COLO668 (cell line): ENCODE results near the gene UBE2Q1.

ENCODE experiments used
- DNase-seq: peaks from one replicate; lab custom pipeline; 2025; ENCODE audit not compliant: unreplicated experiment; lab: John Stamatoyannopoulos, UW

Gene UBE2Q1

DNA sequence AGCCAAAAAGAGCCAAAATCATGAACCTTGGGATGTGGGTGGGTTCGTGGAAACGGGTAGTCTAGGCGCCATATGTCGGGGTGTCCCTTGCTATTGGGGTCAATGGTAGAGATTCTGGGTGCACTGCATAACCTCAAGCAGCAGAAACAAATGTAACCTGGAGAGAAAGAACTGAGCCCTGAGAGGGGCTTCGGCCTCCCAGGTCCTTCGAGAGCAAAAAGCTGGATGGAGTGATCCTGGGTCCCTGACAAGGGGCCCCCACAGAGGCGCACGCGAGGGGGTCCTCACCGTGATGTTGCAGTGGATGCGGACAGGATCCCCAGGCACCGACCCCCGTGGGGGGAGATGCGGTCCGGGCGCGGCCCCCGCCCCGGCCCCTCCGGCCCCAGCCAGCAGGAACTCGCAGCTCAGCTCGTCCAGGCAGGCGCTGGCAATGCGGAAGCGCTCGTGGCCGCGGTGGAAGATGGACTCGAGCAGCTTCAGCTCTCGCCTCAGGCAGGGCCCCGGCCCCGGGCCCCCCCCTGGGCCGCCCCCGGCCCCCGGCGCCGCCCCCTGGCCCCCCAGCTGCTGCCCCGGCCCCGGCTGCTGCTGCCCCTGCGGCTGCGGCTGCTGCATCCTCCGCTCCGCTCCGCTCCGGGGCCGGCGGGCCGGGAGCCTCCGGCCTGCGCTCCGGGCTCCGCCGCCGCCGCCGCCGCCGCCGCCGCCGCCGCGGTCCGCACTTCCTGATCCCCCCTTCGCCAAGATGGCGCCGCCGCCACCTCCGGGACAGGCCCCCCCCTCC, at the start of gene UBE2Q1:
Gene UBE2Q1 (minus strand): TSS at position 724 of the 781 bp plus-strand sequence. CDS start 109 bp downstream, at position 615.
- peak; percentile 68 for DNase-seq

DNA sequence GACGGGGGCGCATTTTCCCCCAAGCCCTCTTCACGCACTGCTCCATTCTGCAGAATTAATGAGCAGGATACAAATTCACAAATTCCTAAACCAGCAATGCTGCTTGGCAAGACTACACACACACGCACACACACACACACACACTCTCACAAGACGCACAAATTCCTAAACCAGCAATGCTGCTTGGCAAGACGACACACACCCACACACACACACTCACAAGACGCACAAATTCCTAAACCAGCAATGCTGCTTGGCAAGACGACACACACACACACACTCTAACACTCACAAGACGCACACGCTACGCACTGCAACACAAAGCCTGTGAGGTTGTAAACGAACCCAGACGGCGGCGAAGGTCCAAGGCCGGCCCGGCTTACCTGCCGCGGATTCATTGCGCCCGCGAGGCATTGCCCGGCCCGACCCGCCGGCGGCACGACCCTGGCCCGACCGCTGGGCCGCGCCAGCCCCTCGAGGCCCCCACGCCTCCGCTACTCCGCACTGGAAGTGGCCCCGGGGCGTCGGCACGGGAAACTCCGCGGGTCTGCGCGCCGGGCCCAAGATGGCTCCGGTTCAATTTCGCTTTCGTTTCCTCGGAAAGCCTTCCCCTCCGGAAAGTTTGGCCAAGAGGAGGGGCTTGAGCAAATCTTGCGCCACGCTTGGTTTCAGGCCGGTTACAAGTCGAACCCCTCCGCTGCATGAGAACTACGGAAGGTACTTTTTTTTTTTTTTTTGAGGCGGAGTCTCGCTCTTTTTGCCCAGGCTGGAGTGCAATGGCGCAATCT, 49.3 kb upstream of the UBE2Q1 start, which contains the start of gene ADAR:
Gene ADAR (minus strand): TSS at position 578 of the 788 bp plus-strand sequence. CDS start 180 bp downstream, at position 398.
- peak; percentile 76 for DNase-seq

DNA sequence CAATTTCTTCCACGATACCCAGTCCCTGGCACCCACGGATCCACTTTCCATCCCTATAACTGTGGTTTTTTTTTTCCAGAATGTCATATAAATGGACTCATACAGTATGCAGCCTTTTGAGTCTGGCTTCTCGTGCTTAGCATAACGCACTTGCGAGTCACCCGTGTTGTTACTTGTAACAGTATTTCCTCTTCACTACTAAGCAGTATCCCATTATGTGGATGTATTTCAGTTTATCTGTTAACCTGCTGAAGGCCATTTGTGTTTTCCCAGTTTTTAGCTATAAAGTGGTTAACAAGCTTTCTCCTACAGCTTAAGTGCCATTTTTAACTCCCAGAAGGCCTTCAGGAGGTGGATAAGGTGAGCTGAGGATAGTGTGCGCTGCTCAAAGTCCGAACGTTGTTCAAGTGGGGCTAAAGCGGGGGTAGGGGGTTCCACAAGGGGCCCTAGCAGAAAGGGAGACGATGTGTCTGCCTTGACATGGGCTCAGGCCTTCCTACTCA, 48.7 kb upstream of the UBE2Q1 start:
- DNase-seq: peak; percentile 33

DNA sequence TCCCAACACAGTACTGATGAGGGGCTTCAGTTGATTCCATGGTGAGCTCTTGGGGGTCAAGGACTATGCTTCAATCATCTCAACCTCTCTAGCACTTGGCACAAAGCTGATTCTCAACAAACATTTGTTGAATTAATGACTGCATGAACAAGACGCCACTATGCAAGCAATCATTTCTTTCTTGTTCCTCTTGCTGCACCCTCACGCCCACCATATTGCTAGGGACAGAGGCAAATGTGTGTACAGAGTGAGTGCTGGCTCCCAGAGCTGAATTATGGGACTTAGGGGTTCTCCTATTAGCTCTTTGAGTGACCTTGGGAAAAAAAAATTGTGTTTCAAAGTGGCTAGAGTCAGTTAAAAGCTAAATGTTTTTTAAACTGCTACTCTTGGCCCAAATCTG, 47.1 kb upstream of the UBE2Q1 start:
- DNase-seq: no peak

DNA sequence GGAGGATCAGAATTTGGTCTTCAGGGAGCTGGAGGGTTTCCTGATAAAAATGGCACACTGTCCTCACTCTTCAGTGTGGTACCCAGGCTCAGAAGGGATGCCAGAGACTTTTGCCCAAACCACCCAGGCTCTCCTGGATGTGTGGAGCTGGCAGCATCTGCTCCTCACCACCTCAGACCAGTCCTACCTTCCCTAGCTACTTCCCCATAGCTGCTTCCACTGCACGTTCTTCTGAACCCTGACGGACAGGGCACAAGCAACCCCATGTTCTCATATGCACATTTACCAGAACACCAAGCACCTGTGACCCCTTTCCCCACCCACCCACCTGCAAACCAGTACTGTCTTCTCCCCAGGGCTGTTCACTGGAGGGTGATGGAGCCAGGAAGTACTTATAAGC, 44.9 kb upstream of the UBE2Q1 start:
- no peak for DNase-seq

DNA sequence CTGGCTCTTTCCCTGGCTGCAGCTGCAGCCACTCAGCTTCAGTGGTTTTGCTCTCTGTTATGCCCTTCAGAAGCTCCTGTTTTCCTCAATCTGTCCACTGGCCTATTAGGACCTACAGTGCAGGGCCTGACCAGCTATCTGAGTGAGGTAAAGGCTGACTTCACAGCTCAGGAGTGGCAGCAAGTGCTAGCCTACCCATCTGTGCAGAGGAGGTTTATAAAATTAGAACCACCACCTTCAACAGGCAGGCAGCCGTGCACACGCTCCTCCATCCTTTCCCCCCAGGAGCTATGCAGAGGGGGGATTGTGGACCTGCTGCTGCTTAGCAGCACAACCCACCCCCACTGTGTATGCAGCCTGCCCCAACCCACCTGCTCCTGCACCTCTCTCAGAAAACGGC, 41.2 kb upstream of the UBE2Q1 start:
- no peak for DNase-seq

DNA sequence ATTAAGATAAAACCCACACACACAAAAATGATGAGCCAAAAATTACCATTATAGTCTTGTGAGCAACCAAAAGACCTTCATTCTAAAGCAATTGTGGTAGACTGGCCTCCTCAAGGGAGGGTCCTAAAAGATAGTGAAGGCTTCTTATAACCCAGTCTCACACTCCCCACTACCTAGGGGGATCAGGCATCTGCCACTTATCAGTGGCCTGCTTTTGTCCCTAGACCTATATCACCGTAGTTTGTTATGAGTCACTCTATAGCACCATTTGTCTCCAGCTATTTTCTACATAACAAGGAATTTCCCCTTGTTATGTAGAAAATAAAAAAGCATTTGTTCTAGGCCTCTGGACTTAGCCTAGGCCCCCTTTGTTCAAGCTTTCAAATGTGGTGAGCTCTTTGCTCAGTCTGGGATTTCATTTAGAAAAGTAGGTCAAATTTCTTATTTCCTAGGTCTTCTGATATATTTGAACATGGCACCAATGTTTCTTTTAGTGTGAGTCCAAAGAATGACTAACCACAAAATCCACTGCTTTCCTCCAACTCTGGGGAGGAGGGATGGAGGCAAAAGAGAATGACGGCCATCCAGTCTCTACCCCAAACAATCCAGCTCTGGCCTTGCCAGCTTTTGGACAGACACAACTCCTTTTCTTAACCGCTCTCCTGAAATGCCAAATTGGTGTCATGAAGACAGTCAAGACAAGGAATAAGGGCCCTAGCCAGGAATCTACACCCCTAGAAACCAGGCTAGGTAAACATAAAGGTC, 40.6 kb upstream of the UBE2Q1 start:
- DNase-seq: no peak

DNA sequence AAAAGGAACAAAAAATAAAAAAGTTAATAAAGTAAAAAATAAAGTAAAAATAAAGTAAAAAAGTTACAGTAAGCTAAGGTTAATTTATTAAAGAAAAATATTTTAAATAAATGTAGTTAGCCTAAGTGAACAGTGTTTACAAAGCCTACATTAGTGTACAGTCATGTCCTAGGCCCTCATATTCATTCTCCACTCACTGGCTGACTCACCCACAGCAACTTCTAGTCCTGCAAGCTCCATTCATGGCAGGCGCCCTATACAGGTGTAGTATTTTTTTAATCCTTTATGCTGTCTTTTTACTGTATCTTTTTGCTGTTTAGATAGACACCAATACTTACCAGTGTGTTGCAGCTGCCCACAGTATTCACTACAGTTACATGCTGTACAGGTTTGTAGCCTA, 37.2 kb upstream of the UBE2Q1 start:
- DNase-seq: no peak

DNA sequence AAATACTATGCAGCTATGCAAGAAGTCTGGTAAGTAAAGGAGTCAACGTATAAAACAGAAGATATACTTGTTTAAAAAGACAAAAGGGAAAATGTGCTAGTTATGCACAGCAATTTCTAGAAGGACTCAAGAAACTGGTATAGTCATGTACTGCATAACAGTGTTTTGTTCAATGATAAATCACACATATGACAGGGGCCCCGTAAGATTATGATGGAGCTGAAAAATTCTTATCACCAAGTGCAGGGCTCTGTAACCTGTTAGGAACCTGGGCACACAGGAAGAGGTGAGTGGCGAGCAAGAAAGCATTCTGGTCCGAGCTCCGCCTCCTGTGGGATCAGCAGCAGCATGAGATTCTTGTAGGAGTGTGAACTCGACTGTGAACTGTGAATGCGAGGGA, 36.3 kb upstream of the UBE2Q1 start:
- DNase-seq: no peak

DNA sequence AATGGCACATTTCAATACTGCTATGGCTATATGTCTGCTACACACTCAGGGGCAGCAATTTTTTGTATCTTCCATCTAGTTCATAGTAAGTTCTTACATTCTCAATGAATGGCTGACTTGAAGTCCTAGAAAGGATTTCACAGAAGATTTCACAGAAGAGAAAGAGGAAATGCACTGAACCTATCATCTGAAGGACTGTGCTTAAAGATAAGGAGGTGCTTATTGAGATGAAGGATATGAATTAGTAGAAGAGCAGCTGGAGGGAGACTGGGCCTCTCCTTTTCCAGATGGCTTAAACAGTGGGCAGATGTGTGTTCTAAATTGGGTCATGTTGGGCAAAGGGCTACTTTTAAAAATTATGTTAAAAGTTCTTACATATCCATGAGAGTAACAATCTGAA, 34.9 kb upstream of the UBE2Q1 start:
- no peak for DNase-seq

DNA sequence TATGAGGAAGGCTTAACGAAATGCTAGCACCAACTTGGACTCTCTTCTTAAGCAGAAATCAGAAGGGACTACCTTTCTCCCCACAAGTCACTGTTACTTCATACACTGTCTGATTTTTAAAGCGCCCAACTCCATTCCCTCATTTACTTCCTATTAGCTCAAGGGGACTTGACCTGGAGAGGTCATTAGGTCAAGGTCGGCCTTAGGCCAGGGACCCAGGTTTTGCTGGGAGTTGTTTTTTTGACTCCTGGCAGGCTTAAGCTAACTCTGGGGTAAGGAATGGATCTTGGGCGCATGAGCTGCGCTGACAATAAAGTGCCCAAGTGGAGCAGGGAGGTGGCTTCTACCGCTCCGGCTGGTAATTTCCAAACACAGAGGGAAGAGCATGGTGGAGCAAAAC, 32.7 kb upstream of the UBE2Q1 start:
- no peak for DNase-seq

DNA sequence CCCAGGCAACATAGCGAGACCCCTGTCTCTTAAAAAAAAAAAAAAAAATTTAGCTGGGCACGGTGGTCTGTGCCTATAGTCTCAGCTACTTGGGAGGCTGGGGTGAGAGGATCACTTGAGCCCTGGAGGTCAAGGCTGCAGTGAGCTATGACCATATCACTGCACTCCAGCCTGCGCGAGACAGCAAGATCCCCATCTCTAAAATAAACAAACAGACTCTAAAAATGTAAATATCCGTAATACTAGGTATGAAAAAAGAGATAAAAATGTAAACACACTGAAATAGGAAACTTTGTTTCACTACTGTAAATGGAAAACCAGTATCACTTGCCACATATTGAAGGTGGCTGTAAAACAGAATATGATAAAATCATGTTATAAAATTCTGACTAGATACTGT, 32.3 kb upstream of the UBE2Q1 start:
- DNase-seq: no peak

DNA sequence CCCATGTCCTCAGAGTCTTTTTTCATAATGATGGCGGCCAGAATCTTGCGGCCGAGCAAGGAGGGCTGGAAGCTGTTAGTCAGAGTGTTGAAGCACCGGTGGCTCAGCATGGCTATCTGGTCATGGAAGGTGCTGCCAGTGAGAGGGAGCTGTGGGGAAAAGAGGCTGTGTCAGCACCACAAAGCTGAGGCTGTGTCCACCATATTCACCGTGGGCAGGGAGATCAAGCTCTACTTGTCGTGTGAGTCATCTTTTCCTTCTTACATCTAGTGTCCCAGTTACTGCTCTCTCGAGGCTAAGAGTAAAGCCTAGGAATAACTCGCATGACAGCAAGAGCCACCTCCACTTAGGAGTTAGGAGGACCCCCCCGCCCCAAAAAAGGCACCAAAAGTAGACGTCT, 31.3 kb upstream of the UBE2Q1 start:
- DNase-seq: no peak

DNA sequence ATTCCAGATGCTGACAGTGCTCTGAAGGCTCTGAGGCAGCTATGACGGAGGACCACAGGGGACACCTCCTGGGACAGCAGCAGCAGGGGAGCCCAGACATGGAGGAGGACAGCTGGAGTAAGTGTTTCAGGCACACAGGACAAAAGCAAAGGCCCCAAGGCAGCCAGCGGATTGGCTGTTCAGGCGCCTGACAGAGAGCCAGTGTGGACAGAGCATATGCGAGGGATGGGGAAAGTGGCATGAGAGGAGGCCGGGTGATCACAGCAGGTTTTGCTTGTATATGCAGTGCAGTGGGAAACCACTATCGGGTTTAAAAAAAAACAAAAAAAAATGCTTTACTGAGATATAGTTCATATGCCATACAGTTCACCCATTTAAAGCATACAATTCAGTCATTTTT, 28.2 kb upstream of the UBE2Q1 start:
- DNase-seq: no peak

DNA sequence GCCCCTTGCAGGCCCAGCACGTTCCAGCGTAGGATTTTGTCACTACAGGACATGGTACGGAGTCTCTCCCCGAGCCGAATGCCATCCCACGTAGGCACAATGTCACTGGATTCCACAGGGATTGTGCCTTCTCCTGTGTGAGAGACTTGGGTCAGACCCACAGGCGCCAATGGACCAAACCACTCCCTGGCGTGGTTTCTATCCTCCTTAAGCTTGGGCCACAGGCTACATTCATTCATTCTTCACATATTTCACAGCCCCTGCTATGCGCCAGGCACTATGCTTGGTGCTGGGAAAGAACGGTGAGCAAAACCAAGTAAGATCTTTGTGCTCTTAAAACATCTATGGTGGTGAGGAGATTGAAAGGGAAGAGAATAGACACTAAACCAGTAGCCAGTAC, 27.8 kb upstream of the UBE2Q1 start:
- no peak for DNase-seq

DNA sequence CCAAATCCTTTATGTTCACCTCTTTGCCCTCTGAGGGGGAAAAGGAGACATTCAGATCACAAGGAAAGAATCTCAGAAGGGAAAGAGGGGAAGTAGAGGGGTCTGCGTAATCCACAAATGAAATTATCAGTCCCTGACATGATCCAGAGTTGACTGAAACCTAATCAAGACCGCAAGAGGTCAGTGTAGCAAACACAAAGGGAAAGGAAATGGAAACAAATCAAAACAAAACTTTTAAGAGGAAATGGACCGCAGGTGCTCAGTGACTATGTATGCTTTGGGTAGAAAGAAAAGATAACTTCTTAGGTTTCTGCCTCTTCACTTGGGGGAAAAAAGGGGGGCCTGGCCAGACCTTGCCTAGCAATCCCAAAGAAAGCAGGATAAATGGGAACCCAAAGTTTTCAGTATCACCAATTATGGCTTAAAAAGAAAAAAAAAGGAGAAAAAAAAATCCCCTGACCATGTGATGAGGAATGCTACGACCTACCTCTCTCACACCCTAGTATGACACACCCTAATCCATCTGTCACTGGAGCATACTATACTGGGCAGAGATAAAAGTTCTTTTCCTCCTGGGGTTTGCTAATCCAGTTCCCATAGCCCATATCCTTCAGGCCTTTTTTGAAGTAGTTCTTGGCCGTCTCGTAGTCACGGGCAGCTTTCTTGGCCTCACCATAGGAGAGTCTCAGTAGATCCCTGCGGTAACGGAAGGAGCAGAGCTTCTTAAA, 26.0 kb upstream of the UBE2Q1 start:
- DNase-seq: no peak

DNA sequence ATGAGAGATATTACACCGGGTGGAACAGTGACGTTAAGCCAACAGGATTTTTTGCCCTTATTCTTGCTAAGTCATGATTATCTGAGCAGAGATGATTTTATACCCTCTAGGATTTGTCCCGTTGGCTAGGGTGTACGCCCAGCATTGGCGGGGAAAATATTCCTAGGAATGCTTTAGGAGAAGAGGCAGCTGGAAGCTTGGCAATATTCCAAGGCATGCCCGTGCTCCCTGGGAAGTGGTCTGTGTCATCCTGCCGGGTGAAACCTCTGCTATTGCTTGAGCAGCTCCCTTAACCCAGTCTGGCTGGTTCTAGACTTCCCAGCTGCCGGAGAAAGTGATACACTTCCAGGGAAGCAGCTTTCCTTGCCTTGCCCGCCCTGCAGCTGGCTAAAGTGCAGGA, 25.3 kb upstream of the UBE2Q1 start:
- DNase-seq: no peak

DNA sequence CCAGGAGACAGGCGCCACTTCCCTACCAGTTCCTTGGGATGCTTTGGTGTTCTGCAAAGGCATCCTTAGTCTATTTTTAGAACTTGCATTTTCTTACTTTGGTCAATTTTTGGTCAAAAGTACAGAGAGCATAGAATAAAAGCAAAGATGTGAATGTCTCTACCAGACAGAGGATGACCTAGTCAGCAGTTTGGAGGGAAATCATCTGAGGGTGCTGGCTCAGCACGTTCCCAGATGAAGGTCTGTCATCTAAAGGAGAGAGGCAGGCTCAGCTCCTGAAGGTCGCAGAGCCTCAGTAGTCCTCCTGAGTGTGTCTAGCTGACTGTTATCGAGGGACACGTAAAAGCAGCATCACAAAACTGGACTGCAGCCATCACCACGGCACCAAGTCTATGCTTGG, 24.4 kb upstream of the UBE2Q1 start:
- no peak for DNase-seq

DNA sequence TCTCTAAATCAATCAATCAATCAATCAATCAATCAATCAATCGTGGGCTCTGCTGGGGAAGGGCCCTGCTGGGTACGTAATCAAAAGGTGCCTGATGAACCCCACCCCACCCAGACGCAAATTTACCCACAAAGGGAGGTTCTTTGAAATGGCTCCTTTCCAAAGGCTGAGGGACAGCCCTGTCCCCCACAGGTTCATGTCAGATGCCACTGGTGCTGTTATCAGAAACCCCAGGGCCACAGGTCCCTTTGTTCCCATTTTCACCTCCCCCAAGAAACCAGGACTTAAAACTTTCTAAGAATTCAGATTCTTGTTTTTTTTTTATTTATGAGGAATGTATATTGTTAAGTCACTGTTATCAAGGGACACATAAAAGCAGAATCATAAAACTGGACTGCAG, 23.3 kb upstream of the UBE2Q1 start:
- no peak for DNase-seq

DNA sequence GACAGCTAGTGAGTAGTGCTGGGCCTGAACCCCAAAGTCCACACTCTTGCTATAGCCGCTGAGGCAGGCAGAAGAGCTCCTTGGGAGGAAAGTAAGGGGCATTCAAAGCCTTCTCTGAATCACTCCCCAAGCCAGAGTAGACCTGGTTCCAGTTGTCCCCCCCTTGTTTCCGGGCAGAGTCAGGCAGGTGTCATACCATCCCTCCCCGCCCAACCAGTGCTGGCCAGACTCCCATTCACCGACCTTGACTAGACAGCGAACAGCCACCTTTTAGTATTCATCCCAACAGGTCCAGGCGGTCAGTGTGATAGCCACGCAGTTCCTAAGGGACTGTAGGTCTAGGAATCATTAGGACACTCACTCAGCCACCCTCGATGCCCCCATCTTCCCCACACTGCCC, 20.9 kb upstream of the UBE2Q1 start:
- DNase-seq: no peak

DNA sequence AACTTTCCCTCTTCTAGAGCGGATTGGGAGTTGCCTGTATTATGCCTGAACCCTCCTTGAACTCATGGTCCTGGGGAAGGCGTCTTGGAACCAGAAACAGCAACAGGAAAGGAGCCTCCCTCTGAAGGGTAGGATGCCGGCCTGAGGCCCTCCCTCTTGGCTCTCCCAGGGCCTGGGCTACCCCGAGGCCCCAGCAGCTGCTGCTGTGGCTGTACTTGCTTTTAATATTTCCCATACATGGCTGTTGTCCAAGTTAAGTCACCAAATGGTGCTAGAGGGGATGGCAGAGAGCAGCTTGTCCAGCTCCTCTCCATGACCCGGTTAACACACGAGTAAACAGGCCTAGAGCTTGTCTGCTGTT, 19.6 kb upstream of the UBE2Q1 start:
- no peak for DNase-seq
